H9 (cell line): ENCODE results near the gene TFCP2. TPM values are rescaled to one million over a fixed set of nuclear protein-coding genes. Genes with fewer than 3 reads are reported as not detected.

Source experiments
- DNase-seq: peaks from one replicate; pipeline ENCODE4 v3.0.0-alpha.2; 2017
- H2AFZ ChIP-seq: one replicate; pipeline ENCODE4 v1.6.1; 2013; ENCODE audit warnings: mild to moderate bottlenecking, low read length, control low read depth, moderate library complexity
- H2AK5ac ChIP-seq: 2 replicates; pipeline ENCODE4 v1.6.1; 2013; ENCODE audit warnings: low read length, control low read depth, mixed read lengths; ENCODE audit not compliant: insufficient read length
- H2BK120ac ChIP-seq: one replicate; pipeline ENCODE4 v1.6.1; 2013; ENCODE audit warnings: low read depth, mild to moderate bottlenecking, low read length, control low read depth, inconsistent platforms; ENCODE audit not compliant: poor library complexity, severe bottlenecking
- H2BK12ac ChIP-seq: 2 replicates; pipeline ENCODE4 v1.6.1; 2013; ENCODE audit warnings: low read length, control low read depth, mixed read lengths, low read depth; ENCODE audit not compliant: insufficient read length
- H2BK15ac ChIP-seq: 2 replicates; pipeline ENCODE4 v1.6.1; 2013; ENCODE audit warnings: low read depth, low read length, control low read depth
- H2BK20ac ChIP-seq: one replicate; pipeline ENCODE4 v1.6.1; 2013; ENCODE audit warnings: low read depth, mild to moderate bottlenecking, low read length, control low read depth, inconsistent platforms; ENCODE audit not compliant: poor library complexity, severe bottlenecking
- H2BK5ac ChIP-seq: 2 replicates; pipeline ENCODE4 v1.6.1; 2013; ENCODE audit warnings: low read length, control low read depth, mixed read lengths; ENCODE audit not compliant: insufficient read length
- H3K14ac ChIP-seq: 2 replicates; pipeline ENCODE4 v1.6.1; 2013; ENCODE audit warnings: low read length, control low read depth; ENCODE audit not compliant: insufficient read depth
- H3K18ac ChIP-seq: 2 replicates; pipeline ENCODE4 v1.6.1; 2013; ENCODE audit warnings: low read depth, mild to moderate bottlenecking, mixed read lengths, low read length, control low read depth; ENCODE audit not compliant: insufficient read length
- H3K23ac ChIP-seq: 2 replicates; pipeline ENCODE4 v1.6.1; 2013; ENCODE audit warnings: low read length, control low read depth, mixed read lengths, low read depth; ENCODE audit not compliant: insufficient read length
- H3K23me2 ChIP-seq: 2 replicates; pipeline ENCODE4 v1.6.1; 2013; ENCODE audit warnings: low read depth, mild to moderate bottlenecking, mixed read lengths, low read length, control low read depth; ENCODE audit not compliant: insufficient read length, poor library complexity, severe bottlenecking
- H3K27ac ChIP-seq: 2 replicates; pipeline ENCODE4 v1.5.1; 2013; ENCODE audit warnings: low read length, control low read depth, mixed read lengths, low read depth; ENCODE audit not compliant: insufficient read length
- H3K27me3 ChIP-seq: 2 replicates; pipeline ENCODE4 v1.6.1; 2013; ENCODE audit warnings: low read length, control low read depth, inconsistent platforms; ENCODE audit not compliant: insufficient read depth
- H3K4ac ChIP-seq: 2 replicates; pipeline ENCODE4 v1.6.1; 2013; ENCODE audit warnings: low read depth, mild to moderate bottlenecking, control low read depth, inconsistent platforms, low read length, moderate library complexity
- H3K4me1 ChIP-seq: 2 replicates; pipeline ENCODE4 v1.6.1; 2013; ENCODE audit warnings: low read length, control low read depth, inconsistent platforms; ENCODE audit not compliant: insufficient read depth
- H3K4me2 ChIP-seq: 2 replicates; pipeline ENCODE4 v1.6.1; 2013; ENCODE audit warnings: low read length, control low read depth, mixed read lengths; ENCODE audit not compliant: insufficient read length, insufficient read depth
- H3K56ac ChIP-seq: 2 replicates; pipeline ENCODE4 v1.6.1; 2013; ENCODE audit warnings: low read depth, mild to moderate bottlenecking, mixed read lengths, low read length, control low read depth; ENCODE audit not compliant: insufficient read length
- H3K79me1 ChIP-seq: 2 replicates; pipeline ENCODE4 v1.6.1; 2013; ENCODE audit warnings: low read depth, mild to moderate bottlenecking, moderate library complexity, low read length, control low read depth, inconsistent platforms; ENCODE audit not compliant: insufficient read depth, poor library complexity, severe bottlenecking
- H3K79me2 ChIP-seq: 2 replicates; pipeline ENCODE4 v1.6.1; 2013; ENCODE audit warnings: low read length, control low read depth, inconsistent platforms; ENCODE audit not compliant: insufficient read depth
- H3K9ac ChIP-seq: 2 replicates; pipeline ENCODE4 v1.6.1; 2013; ENCODE audit warnings: low read length, control low read depth, mixed read lengths; ENCODE audit not compliant: insufficient read length; ENCODE audit errors: extremely low read depth
- H3K9me3 ChIP-seq: one replicate; pipeline ENCODE4 v1.6.1; 2013; ENCODE audit warnings: low read depth, low read length, inconsistent platforms; ENCODE audit not compliant: control insufficient read depth
- H3T11ph ChIP-seq: one replicate; pipeline ENCODE4 v1.6.1; 2013; ENCODE audit warnings: mild to moderate bottlenecking, low read length, control low read depth, inconsistent platforms
- H4K20me1 ChIP-seq: one replicate; pipeline ENCODE4 v1.6.1; 2013; ENCODE audit not compliant: control insufficient read depth, insufficient read length, insufficient read depth
- H4K5ac ChIP-seq: 2 replicates; pipeline ENCODE4 v1.6.1; 2013; ENCODE audit warnings: low read depth, mild to moderate bottlenecking, mixed read lengths, low read length, control low read depth; ENCODE audit not compliant: insufficient read length
- H4K8ac ChIP-seq: replicated peaks from 2 replicates; pipeline ENCODE4 v1.6.1; 2013; ENCODE audit warnings: low read length, control low read depth, mixed read lengths, low read depth; ENCODE audit not compliant: insufficient read length
- H4K91ac ChIP-seq: 2 replicates; pipeline ENCODE4 v1.6.1; 2013; ENCODE audit warnings: low read depth, mild to moderate bottlenecking, moderate library complexity, mixed read lengths, low read length, control low read depth; ENCODE audit not compliant: insufficient read length
- H3K27ac Mint-ChIP-seq, 3 experiments: 2 replicates in 2 of 3; 3 replicates in 1 of 3; pipeline ENCODE4 v1.8.0; 2020 to 2021; ENCODE audit warnings: mixed read lengths in 3 of 3, mild to moderate bottlenecking in 1 of 3, moderate library complexity in 1 of 3
- H3K27me3 Mint-ChIP-seq: 2 replicates; pipeline ENCODE4 v1.8.0; 2021; ENCODE audit warnings: low read depth, mild to moderate bottlenecking, moderate library complexity, mixed read lengths
- H3K36me3 Mint-ChIP-seq, 3 experiments: 2 replicates in 2 of 3; 3 replicates in 1 of 3; pipeline ENCODE4 v1.8.0; 2020 to 2021; ENCODE audit warnings: low read depth in 3 of 3, mixed read lengths in 3 of 3; ENCODE audit not compliant: insufficient read depth in 1 of 3
- H3K4me1 Mint-ChIP-seq, 2 experiments: 2 replicates each; pipeline ENCODE4 v1.8.0; 2020; ENCODE audit warnings: mixed read lengths in 2 of 2
- H3K4me3 Mint-ChIP-seq, 2 experiments: 2 replicates in 1 of 2; 3 replicates in 1 of 2; pipeline ENCODE4 v1.8.0; 2020 to 2021; ENCODE audit warnings: mild to moderate bottlenecking in 2 of 2, mixed read lengths in 2 of 2, moderate library complexity in 1 of 2
- H3K9me3 Mint-ChIP-seq, 2 experiments: 2 replicates in 1 of 2; 3 replicates in 1 of 2; pipeline ENCODE4 v1.8.0; 2020; ENCODE audit warnings: mild to moderate bottlenecking in 2 of 2, mixed read lengths in 2 of 2, moderate library complexity in 1 of 2
- CTCF ChIP-seq: fragments of 200-600 bp; sonication (generic); conservative IDR thresholded peaks from 3 replicates; pipeline ENCODE4 v1.8.0; 2021; ENCODE audit warnings: antibody characterized with exemption, mild to moderate bottlenecking
- whole genome bisulfite sequencing: extraction: QIAGEN DNeasy Blood & Tissue Kit; methylation state at CpG from one replicate; pipeline ENCODE4 v1.1.7; 2013; ENCODE audit warnings: missing lambda C conversion rate, low lambda C conversion rate, mixed read lengths; ENCODE audit not compliant: insufficient read length; ENCODE audit errors: extremely low coverage; 5-methylcytosine and 5-hydroxymethylcytosine counted together
- total RNA-seq: library from RNA; stranded (reverse); gene quantifications from 2 replicates; pipeline ENCODE4 v1.2.1, GENCODE V29; 2021

The TFCP2 gene
- total RNA-seq, 1 experiment from 2014 or later = 27.1 TPM

- H2BK20ac ChIP-seq = no peak overlapping the region
- H3K23me2 ChIP-seq = no peaks in the 10 kb centered on the region
- H3K27me3 ChIP-seq = no peaks in the 10 kb centered on the region
- H3K4me1 ChIP-seq = no peaks in the 10 kb centered on the region
- no peak overlapping the region for H2AFZ ChIP-seq
- no peak overlapping the region for H2BK120ac ChIP-seq
- H3K36me3 Mint-ChIP-seq = peaks cover 30 to 69% (median 64%) of the 10 kb centered on the region in 3 experiments
- H2BK15ac ChIP-seq = no peak overlapping the region
- H4K20me1 ChIP-seq = no peaks in the 10 kb centered on the region
- H4K91ac ChIP-seq = no peak overlapping the region
- H3K9me3 Mint-ChIP-seq = no peaks in the 10 kb centered on the region
- H3K4me3 Mint-ChIP-seq = no peak overlapping the region
- H3K79me2 ChIP-seq = 0 out of 2 replicates have a peak, but pooled peaks cover 3% of the 10 kb centered on the region
- no peak overlapping the region for H4K8ac ChIP-seq
- no peak overlapping the region for H3K4me2 ChIP-seq
- no peak overlapping the region for H3K18ac ChIP-seq
- H3K27me3 Mint-ChIP-seq = no peaks in the 10 kb centered on the region
- H3K23ac ChIP-seq = no peak overlapping the region
- no peaks in the 10 kb centered on the region for H3K79me1 ChIP-seq
- no peak overlapping the region for H2AK5ac ChIP-seq
- WGBS = no CpG with 5 or more reads among the region's 2 CpGs
- H3K56ac ChIP-seq = no peak overlapping the region
- H3K4ac ChIP-seq = no peak overlapping the region
- no peak overlapping the region for H3T11ph ChIP-seq
- no peak for DNase-seq
- H3K4me1 Mint-ChIP-seq = no peaks in the 10 kb centered on the region
- no peak overlapping the region for H2BK12ac ChIP-seq
- TF ChIP-seq CTCF = no peak
- no peak overlapping the region for H3K27ac Mint-ChIP-seq
- no peaks in the 10 kb centered on the region for H3K9me3 ChIP-seq
- H2BK5ac ChIP-seq = no peak overlapping the region
- no peak overlapping the region for H3K14ac ChIP-seq
- no peak overlapping the region for H4K5ac ChIP-seq
- H3K9ac ChIP-seq = no peak overlapping the region
- no peak overlapping the region for H3K27ac ChIP-seq
These were observed 101.3 kb downstream of the TFCP2 start for GRCh38 chr12:51071663-51072062.
